ENCODE data around the gene COX19. TPM values are rescaled to one million over a fixed set of nuclear protein-coding genes. Genes with fewer than 3 reads are reported as not detected.

The COX19 gene
- total and polyA plus RNA-seq, 2 of the 13 experiments (the other 11 are each of a cell fraction or from before 2014, with no cell fraction given): 11.5 to 21.7 TPM

DNA sequence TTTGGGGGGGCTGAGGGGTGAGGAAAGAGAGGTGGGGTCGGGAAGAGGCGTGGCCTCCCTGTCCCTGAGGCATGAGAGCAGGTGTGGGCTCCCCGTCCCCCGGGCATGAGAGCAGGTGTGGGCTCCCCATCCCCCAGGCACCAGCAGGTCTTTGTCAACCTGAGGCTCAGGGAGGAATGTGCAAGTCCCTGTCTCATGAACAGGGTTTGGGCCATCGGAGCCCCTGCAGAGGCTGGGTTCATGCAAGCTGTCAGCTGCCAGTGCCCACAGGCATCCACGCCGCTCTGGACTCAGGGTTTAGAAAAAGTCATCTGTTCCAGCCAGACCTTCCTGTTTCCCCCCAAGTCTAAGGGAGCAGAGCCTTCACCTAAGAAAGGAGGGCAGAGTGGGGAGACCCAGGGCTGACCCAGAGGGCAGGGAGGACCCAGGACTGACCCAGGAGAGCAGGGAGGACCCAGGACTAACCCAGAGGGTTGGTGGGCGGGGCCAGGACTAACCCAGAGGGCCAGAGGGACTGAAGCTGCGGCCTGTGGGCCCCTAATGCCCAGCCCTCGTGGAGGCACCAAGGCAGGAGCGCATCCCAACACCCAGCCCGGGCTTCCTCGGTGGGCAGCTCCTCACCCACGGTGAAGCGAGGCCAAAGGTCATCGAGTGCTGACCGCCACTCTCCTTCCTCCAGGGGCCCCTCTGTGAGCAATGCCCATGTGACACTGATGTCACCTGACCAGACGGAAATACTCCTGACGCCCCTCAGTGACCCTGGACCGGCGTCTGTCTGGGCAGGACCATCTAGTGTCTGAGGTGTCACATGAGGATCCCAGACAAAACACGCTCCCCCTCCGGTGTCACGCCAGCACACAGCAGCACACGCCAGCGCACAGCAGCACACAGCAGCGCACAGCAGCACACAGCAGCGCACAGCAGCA is 40.1 kb upstream of the COX19 start (continued):
- TF ChIP-seq ZEB1 (IDR thresholded peaks at IDR 0.05; ENCODE audit: insufficient replicate concordance, low read depth): no peak
- no peak for TF ChIP-seq ADNP (CRISPR knock-in tag; IDR thresholded peaks at IDR 0.05)
- no peak for TF ChIP-seq KLF12 (CRISPR knock-in tag; IDR thresholded peaks at IDR 0.05; ENCODE audit: borderline replicate concordance)
- TF ChIP-seq ZBTB38 (CRISPR knock-in tag; IDR thresholded peaks at IDR 0.05): peak; percentile 70; the same call in 1 of the 2 replicates
- TF ChIP-seq, protein P1, sequence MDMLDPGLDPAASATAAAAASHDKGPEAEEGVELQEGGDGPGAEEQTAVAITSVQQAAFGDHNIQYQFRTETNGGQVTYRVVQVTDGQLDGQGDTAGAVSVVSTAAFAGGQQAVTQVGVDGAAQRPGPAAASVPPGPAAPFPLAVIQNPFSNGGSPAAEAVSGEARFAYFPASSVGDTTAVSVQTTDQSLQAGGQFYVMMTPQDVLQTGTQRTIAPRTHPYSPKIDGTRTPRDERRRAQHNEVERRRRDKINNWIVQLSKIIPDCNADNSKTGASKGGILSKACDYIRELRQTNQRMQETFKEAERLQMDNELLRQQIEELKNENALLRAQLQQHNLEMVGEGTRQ (IDR thresholded peaks at IDR 0.05; ENCODE audit: low read depth, low read length): peak; percentile 92
- TF ChIP-seq, protein P1 (CRISPR knock-in tag; IDR thresholded peaks at IDR 0.05; ENCODE audit: borderline replicate concordance): peak; percentile 92; the same call in 1 of the 2 replicates
- TF ChIP-seq ZNF816 (CRISPR knock-in tag; IDR thresholded peaks at IDR 0.05; ENCODE audit: borderline replicate concordance): no peak
- no peak for TF ChIP-seq NCOA5 (CRISPR knock-in tag; IDR thresholded peaks at IDR 0.05)
- TF ChIP-seq SMARCC2 (IDR thresholded peaks at IDR 0.05): no peak
- no peak for TF ChIP-seq CREM (IDR thresholded peaks at IDR 0.05)
- TF ChIP-seq CREM (CRISPR knock-in tag; IDR thresholded peaks at IDR 0.05): no peak
- TF ChIP-seq GABPA (IDR thresholded peaks at IDR 0.05; ENCODE audit: low read depth, low read length): no peak
- peak; percentile 14; the same call in 1 of the 2 replicates for TF ChIP-seq GABPA (CRISPR knock-in tag; IDR thresholded peaks at IDR 0.05; ENCODE audit: low read depth)
- TF ChIP-seq, protein P2, sequence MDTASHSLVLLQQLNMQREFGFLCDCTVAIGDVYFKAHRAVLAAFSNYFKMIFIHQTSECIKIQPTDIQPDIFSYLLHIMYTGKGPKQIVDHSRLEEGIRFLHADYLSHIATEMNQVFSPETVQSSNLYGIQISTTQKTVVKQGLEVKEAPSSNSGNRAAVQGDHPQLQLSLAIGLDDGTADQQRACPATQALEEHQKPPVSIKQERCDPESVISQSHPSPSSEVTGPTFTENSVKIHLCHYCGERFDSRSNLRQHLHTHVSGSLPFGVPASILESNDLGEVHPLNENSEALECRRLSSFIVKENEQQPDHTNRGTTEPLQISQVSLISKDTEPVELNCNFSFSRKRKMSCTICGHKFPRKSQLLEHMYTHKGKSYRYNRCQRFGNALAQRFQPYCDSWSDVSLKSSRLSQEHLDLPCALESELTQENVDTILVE (CRISPR knock-in tag; IDR thresholded peaks at IDR 0.05): no peak
- TF ChIP-seq, protein P3, sequence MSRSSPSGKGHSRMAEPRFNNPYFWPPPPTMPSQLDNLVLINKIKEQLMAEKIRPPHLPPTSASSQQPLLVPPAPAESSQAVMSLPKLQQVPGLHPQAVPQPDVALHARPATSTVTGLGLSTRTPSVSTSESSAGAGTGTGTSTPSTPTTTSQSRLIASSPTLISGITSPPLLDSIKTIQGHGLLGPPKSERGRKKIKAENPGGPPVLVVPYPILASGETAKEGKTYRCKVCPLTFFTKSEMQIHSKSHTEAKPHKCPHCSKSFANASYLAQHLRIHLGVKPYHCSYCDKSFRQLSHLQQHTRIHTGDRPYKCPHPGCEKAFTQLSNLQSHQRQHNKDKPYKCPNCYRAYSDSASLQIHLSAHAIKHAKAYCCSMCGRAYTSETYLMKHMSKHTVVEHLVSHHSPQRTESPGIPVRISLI (CRISPR knock-in tag; IDR thresholded peaks at IDR 0.05; ENCODE audit: borderline replicate concordance): no peak
- no peak for TF ChIP-seq ZNF781 (CRISPR knock-in tag; IDR thresholded peaks at IDR 0.05; ENCODE audit: borderline replicate concordance, not compliant biosample characterization)
- TF ChIP-seq ETV5 (CRISPR knock-in tag; IDR thresholded peaks at IDR 0.05; ENCODE audit: borderline replicate concordance): peak; percentile 23; the same call in 1 of the 2 replicates
- no peak for TF ChIP-seq ZSCAN9 (CRISPR knock-in tag; IDR thresholded peaks at IDR 0.05; ENCODE audit: borderline replicate concordance)
- TF ChIP-seq, protein P4, sequence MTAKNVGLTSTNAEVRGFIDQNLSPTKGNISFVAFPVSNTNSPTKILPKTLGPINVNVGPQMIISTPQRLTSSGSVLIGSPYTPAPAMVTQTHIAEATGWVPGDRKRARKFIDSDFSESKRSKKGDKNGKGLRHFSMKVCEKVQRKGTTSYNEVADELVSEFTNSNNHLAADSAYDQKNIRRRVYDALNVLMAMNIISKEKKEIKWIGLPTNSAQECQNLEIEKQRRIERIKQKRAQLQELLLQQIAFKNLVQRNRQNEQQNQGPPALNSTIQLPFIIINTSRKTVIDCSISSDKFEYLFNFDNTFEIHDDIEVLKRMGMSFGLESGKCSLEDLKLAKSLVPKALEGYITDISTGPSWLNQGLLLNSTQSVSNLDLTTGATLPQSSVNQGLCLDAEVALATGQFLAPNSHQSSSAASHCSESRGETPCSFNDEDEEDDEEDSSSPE (CRISPR knock-in tag; IDR thresholded peaks at IDR 0.05): no peak
- TF ChIP-seq ZBTB1 (CRISPR knock-in tag; IDR thresholded peaks at IDR 0.05; ENCODE audit: borderline replicate concordance): no peak
- no peak for TF ChIP-seq POLR2G (IDR thresholded peaks at IDR 0.05; ENCODE audit: low read depth, low read length)
- TF ChIP-seq ZNF614 (CRISPR knock-in tag; IDR thresholded peaks at IDR 0.05; ENCODE audit: borderline replicate concordance): no peak
- TF ChIP-seq GATAD1 (CRISPR knock-in tag; IDR thresholded peaks at IDR 0.05): peak; percentile 88
